NT2/D1 (cell line): ENCODE data around the gene ARF4.

Experiments used
- DNase-seq: peaks from one replicate; pipeline ENCODE4 v3.0.0-alpha.2; 2011; ENCODE audit warnings: low read depth, low spot score
- H3K27me3 ChIP-seq: 2 replicates; pipeline ENCODE4 v1.6.0; 2011; ENCODE audit warnings: mild to moderate bottlenecking; ENCODE audit not compliant: insufficient read length, insufficient read depth
- H3K36me3 ChIP-seq: 2 replicates; pipeline ENCODE4 v1.6.1; 2011; ENCODE audit warnings: mild to moderate bottlenecking, low read length, mixed read lengths; ENCODE audit not compliant: insufficient read depth, insufficient read length
- H3K4me1 ChIP-seq: 2 replicates; pipeline ENCODE4 v1.5.1; 2011; ENCODE audit not compliant: insufficient read depth, insufficient read length
- H3K4me3 ChIP-seq: 2 replicates; pipeline ENCODE4 v1.5.1; 2011; ENCODE audit warnings: low read depth; ENCODE audit not compliant: insufficient read length
- H3K9ac ChIP-seq: 2 replicates; pipeline ENCODE4 v1.6.0; 2011; ENCODE audit warnings: low read depth; ENCODE audit not compliant: insufficient read length
- H3K9me3 ChIP-seq: 2 replicates; pipeline ENCODE4 v1.5.1; 2011; ENCODE audit warnings: mild to moderate bottlenecking, low read length; ENCODE audit not compliant: insufficient read depth
- SUZ12 ChIP-seq: IDR thresholded peaks from 2 replicates; pipeline ENCODE4 v1.6.1; 2011; ENCODE audit not compliant: insufficient read length, insufficient read depth; ENCODE audit errors: extremely low read depth
- YY1 ChIP-seq: IDR thresholded peaks from 2 replicates; pipeline ENCODE4 v1.6.1; 2011; ENCODE audit not compliant: insufficient read length, insufficient read depth
- ZNF274 ChIP-seq: IDR thresholded peaks from 2 replicates; pipeline ENCODE4 v1.6.1; 2011; ENCODE audit warnings: mild to moderate bottlenecking, low read depth, low read length

The ARF4 gene

DNA sequence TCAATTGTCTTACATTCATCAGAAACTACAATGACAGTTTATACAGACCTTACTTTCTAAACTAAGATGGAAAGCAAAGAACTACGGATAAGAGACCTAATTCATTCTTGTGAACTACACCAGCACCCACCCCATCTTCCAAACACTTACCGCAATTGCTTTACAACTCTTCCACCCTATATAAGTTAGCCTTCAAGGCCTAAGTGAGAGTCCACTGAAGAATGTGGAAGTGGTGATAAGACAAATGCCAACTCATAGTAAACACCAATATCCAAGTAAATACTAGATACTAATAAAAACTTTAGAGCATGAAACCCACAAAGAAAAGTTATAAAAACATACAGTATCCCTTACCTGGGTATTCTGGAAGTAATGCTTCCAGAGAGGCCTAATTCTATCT is 13.6 kb downstream of the ARF4 start:
- no peaks in the 10 kb centered on the region for H3K4me1 ChIP-seq
- H3K4me3 ChIP-seq, result no peak overlapping the region
- H3K27me3 ChIP-seq, result no peaks in the 10 kb centered on the region
- TF ChIP-seq ZNF274 (no peak), SUZ12 (no peak), YY1 (no peak)
- no peaks in the 10 kb centered on the region for H3K9me3 ChIP-seq
- H3K36me3 ChIP-seq, result peaks cover 79% of the 10 kb centered on the region
- DNase-seq, result no peak
- no peak overlapping the region for H3K9ac ChIP-seq

DNA sequence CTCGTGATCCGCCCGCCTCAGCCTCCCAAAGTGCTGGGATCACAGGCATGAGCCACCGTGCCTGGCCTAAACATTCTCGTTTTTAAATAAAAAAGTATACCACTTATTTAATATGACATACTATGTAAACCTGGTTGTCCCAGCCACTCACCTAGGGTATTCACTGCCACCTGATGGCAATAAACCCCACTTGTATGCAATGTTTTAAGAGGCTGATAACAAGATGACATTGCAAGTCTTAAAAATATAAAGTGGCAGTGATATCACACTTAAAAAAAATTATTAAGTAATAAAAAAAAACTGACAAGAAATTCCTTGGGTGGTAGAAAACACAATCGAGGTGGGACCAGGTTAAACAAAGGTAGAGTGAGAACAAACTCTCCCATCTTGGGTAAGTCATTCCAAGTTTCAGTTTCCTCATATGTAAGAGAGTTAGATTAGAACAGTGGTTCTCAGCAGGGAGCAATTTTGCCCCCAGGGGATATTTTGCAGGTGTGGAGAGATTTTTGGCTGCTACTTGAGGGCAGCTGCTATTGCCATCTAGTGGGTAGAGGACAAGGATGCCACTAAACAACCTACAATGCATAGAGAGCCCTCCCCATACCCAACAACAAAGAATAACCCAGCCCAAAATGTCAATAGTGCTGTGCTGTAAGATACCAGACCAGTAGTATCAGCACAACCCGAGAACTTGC is 14.5 kb downstream of the ARF4 start:
- Histone ChIP-seq H3K27me3 (no peaks in the 10 kb centered on the region), H3K4me1 (no peaks in the 10 kb centered on the region), H3K9ac (no peak overlapping the region), H3K4me3 (no peak overlapping the region), H3K36me3 (peaks cover 81% of the 10 kb centered on the region), H3K9me3 (no peaks in the 10 kb centered on the region)
- no peak for TF ChIP-seq SUZ12
- no peak for TF ChIP-seq YY1
- TF ChIP-seq ZNF274, result no peak
- DNase-seq, result no peak

DNA sequence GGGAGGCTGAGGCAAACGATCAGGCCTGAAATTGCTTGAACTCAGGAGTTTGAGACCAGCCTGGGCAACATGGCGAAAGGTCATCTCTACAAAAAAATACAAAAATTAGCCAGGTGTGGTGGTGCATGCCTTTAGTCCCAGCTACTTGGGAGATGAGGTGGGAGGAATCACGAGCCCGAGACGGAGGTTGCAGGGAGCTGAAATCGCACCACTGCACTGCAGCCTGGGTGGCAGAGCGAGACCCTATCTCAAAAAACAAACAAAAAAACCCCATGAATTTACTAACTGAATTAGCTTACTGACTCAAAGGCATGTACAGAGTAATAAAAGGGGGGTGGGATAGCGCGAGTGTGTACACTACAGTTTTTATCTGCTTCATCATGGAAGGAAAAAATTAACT is 19.3 kb downstream of the ARF4 start:
- Histone ChIP-seq H3K9me3 (no peaks in the 10 kb centered on the region), H3K4me3 (no peak overlapping the region), H3K4me1 (no peaks in the 10 kb centered on the region), H3K9ac (no peak overlapping the region), H3K27me3 (no peaks in the 10 kb centered on the region), H3K36me3 (peaks cover 92% of the 10 kb centered on the region)
- TF ChIP-seq SUZ12, result no peak
- no peak for TF ChIP-seq YY1
- no peak for TF ChIP-seq ZNF274
- no peak for DNase-seq

DNA sequence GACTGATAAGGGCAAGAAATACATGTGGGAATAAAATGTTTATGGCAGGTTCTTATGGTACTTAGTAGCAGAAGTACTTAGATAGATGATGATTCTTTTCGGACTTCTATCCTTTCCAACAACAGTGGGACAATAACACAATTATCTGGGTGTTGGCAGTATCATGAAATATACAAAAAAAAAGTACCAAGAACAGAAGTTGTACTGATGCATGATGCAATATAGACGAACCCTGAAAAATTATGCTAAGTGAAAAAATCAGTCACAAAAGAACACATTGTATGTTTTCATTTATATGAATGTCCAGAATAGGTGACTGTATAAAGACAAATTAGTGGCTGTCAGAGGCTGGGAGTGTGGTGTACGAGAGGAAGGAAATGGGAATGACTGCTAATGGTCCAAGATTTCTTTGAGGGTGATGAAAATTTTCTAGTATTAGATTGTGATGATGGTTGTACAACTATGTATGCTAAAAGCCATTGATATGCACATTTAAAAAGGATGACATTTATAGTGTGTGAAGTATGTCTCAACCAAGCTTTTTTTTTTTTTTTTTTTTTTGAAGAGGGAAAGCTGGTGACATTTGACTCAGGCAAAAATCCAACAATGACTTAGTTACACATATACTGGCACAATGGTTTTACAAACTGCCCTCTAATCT is 21.0 kb downstream of the ARF4 start:
- Histone ChIP-seq H3K9me3 (no peaks in the 10 kb centered on the region), H3K36me3 (peaks cover 93% of the 10 kb centered on the region), H3K4me3 (no peak overlapping the region), H3K4me1 (no peaks in the 10 kb centered on the region), H3K27me3 (no peaks in the 10 kb centered on the region), H3K9ac (no peak overlapping the region)
- no peak for DNase-seq
- TF ChIP-seq SUZ12 (no peak), YY1 (no peak), ZNF274 (no peak)

DNA sequence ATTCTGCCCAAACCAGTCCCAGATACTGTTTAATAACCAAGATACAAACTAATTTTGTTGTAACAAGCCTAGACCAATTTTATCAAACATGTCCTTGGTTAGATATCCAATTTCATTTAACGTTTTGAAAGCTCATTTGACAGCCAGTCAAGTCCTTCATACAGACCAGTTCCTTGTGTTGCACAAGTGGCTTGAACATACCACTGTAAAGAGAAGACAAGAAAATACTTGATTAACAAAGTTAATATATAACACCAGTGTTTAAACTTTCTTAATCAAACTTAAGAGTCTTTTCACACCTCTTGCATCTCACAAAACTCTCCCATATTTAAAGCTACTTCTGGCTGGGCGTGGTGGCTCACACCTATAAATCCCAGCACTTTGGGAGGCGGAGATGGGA is 25.0 kb downstream of the ARF4 start:
- DNase-seq, result no peak
- Histone ChIP-seq H3K9me3 (no peaks in the 10 kb centered on the region), H3K9ac (no peak overlapping the region), H3K27me3 (no peaks in the 10 kb centered on the region), H3K4me3 (no peak overlapping the region), H3K36me3 (peaks cover 71% of the 10 kb centered on the region), H3K4me1 (no peaks in the 10 kb centered on the region)
- TF ChIP-seq ZNF274 (no peak), SUZ12 (no peak), YY1 (no peak)

DNA sequence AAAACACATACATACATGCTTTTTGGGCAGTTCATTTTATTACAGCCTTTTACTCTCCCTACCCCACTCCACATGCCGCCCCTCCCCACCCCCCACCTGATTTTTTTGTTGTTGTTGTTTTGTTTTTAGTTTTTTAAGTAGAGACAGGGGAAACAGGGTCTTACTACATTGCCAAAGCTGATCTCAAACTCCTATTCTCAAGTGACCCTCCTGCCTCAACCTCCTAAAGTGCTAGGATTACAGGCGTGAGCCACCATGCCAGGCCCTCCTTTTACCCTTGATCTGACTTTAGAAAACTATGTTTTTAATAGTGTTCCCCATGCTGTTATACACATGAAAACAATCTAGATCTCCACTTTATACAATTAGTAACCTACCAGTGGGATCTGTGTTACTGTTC is 26.3 kb downstream of the ARF4 start:
- no peak overlapping the region for H3K9ac ChIP-seq
- H3K27me3 ChIP-seq, result no peaks in the 10 kb centered on the region
- no peaks in the 10 kb centered on the region for H3K9me3 ChIP-seq
- no peak for DNase-seq
- no peak overlapping the region for H3K4me3 ChIP-seq
- H3K4me1 ChIP-seq, result no peaks in the 10 kb centered on the region
- peaks cover 71% of the 10 kb centered on the region for H3K36me3 ChIP-seq
- no peak for TF ChIP-seq SUZ12
- TF ChIP-seq ZNF274, result no peak
- no peak for TF ChIP-seq YY1

DNA sequence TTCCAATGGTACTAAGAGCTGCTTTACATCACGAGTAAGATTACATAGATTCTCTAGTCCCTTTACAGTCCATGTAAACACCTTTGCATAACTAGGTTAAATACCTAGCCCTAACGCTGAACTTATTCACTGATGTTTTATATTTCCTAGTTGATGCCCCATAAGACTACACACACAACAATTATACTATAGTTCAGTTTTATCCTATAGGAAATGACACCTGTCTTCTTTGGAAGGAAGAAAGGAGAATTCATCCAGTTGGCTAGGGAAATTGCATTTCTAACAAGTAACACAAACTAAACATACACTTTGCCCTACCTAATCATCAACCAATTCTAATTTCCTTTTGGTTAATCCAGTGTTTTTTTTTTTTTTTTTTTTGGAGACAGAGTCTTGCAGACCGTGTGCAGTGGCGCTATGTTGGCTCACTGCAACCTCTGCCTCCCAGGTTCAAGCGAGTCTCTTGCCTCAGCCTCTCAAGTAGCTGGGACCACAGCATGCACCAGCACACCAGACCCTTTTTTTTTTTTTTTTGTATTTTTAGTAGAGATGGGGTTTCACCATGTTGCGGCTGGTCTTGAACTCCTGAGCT is 27.2 kb downstream of the ARF4 start:
- Histone ChIP-seq H3K9ac (no peak overlapping the region), H3K36me3 (peaks cover 68% of the 10 kb centered on the region), H3K4me3 (no peak overlapping the region), H3K27me3 (no peaks in the 10 kb centered on the region), H3K4me1 (no peaks in the 10 kb centered on the region), H3K9me3 (no peaks in the 10 kb centered on the region)
- no peak for TF ChIP-seq ZNF274
- no peak for TF ChIP-seq SUZ12
- TF ChIP-seq YY1, result no peak
- no peak for DNase-seq
